ENCODE measurements around the gene PRCD.
"Not testable (repeated sequence)": the region's sequence is repeated elsewhere in the genome, so short reads cannot be mapped to it uniquely, and the experiment has no call there.

- not testable (repeated sequence) for TF ChIP-seq POLR2A (IDR thresholded peaks at IDR 0.05; ENCODE audit: low read depth)
- TF ChIP-seq, protein P1, sequence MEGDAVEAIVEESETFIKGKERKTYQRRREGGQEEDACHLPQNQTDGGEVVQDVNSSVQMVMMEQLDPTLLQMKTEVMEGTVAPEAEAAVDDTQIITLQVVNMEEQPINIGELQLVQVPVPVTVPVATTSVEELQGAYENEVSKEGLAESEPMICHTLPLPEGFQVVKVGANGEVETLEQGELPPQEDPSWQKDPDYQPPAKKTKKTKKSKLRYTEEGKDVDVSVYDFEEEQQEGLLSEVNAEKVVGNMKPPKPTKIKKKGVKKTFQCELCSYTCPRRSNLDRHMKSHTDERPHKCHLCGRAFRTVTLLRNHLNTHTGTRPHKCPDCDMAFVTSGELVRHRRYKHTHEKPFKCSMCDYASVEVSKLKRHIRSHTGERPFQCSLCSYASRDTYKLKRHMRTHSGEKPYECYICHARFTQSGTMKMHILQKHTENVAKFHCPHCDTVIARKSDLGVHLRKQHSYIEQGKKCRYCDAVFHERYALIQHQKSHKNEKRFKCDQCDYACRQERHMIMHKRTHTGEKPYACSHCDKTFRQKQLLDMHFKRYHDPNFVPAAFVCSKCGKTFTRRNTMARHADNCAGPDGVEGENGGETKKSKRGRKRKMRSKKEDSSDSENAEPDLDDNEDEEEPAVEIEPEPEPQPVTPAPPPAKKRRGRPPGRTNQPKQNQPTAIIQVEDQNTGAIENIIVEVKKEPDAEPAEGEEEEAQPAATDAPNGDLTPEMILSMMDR (IDR thresholded peaks at IDR 0.05), result not testable (repeated sequence)
Measured at GRCh38 chr17:76514355-76514754, 25.5 kb upstream of the PRCD start.

Data from esophagus muscularis mucosa (tissue), 3 donors.